Measurements from ENCODE around the gene ARNT2.

ARNT2 gene

DNA sequence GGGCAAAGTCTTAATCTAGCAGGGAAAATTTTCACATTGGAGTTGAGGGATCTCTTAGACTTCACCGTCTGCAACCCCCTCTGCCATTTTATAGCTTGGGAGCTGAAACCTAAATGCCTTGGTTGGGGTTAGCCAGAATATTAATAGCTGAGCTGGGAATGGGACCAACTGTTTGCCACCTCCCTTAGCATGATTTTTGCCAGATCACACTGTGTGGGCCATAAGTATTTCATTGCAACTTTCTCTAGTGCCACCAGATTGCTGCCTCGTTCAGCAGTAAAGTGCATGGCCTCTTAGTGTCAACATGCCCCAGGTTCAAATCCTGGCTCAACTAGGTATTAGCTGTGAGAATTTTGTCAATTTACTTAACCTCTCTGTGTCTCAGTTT, 235.0 kb downstream of the ARNT2 start:
- ATAC-seq: no peak
- TF ChIP-seq, protein P1, sequence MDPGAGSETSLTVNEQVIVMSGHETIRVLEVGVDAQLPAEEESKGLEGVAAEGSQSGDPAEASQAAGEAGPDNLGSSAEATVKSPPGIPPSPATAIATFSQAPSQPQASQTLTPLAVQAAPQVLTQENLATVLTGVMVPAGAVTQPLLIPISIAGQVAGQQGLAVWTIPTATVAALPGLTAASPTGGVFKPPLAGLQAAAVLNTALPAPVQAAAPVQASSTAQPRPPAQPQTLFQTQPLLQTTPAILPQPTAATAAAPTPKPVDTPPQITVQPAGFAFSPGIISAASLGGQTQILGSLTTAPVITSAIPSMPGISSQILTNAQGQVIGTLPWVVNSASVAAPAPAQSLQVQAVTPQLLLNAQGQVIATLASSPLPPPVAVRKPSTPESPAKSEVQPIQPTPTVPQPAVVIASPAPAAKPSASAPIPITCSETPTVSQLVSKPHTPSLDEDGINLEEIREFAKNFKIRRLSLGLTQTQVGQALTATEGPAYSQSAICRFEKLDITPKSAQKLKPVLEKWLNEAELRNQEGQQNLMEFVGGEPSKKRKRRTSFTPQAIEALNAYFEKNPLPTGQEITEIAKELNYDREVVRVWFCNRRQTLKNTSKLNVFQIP (CRISPR knock-in tag; IDR thresholded peaks at IDR 0.05; ENCODE audit: borderline replicate concordance, low read depth): no peak
- no peak for TF ChIP-seq ESRRG (CRISPR knock-in tag; IDR thresholded peaks at IDR 0.05)
- TF ChIP-seq ZNF565 (CRISPR knock-in tag; conservative IDR thresholded peaks at IDR 0.05; ENCODE audit: low read depth): no peak
- no peak for TF ChIP-seq ZNF70 (CRISPR knock-in tag; IDR thresholded peaks at IDR 0.05)
- no peak for TF ChIP-seq ARNTL (CRISPR knock-in tag; IDR thresholded peaks at IDR 0.05; ENCODE audit: borderline replicate concordance, low read depth)
- TF ChIP-seq OSR1 (CRISPR knock-in tag; IDR thresholded peaks at IDR 0.05): no peak
- no peak for TF ChIP-seq ISL1 (CRISPR knock-in tag; IDR thresholded peaks at IDR 0.05)
- TF ChIP-seq, protein P2, sequence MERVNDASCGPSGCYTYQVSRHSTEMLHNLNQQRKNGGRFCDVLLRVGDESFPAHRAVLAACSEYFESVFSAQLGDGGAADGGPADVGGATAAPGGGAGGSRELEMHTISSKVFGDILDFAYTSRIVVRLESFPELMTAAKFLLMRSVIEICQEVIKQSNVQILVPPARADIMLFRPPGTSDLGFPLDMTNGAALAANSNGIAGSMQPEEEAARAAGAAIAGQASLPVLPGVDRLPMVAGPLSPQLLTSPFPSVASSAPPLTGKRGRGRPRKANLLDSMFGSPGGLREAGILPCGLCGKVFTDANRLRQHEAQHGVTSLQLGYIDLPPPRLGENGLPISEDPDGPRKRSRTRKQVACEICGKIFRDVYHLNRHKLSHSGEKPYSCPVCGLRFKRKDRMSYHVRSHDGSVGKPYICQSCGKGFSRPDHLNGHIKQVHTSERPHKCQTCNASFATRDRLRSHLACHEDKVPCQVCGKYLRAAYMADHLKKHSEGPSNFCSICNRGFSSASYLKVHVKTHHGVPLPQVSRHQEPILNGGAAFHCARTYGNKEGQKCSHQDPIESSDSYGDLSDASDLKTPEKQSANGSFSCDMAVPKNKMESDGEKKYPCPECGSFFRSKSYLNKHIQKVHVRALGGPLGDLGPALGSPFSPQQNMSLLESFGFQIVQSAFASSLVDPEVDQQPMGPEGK (CRISPR knock-in tag; IDR thresholded peaks at IDR 0.05; ENCODE audit: borderline replicate concordance): no peak
- no peak for TF ChIP-seq SNAI2 (CRISPR knock-in tag; IDR thresholded peaks at IDR 0.05)
- TF ChIP-seq ZC3H10 (CRISPR knock-in tag; IDR thresholded peaks at IDR 0.05): no peak
- TF ChIP-seq, protein P3, sequence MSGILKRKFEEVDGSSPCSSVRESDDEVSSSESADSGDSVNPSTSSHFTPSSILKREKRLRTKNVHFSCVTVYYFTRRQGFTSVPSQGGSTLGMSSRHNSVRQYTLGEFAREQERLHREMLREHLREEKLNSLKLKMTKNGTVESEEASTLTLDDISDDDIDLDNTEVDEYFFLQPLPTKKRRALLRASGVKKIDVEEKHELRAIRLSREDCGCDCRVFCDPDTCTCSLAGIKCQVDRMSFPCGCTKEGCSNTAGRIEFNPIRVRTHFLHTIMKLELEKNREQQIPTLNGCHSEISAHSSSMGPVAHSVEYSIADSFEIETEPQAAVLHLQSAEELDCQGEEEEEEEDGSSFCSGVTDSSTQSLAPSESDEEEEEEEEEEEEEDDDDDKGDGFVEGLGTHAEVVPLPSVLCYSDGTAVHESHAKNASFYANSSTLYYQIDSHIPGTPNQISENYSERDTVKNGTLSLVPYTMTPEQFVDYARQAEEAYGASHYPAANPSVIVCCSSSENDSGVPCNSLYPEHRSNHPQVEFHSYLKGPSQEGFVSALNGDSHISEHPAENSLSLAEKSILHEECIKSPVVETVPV (CRISPR knock-in tag; IDR thresholded peaks at IDR 0.05): no peak
- no peak for TF ChIP-seq TCF4 (CRISPR knock-in tag; IDR thresholded peaks at IDR 0.05; ENCODE audit: borderline replicate concordance)

DNA sequence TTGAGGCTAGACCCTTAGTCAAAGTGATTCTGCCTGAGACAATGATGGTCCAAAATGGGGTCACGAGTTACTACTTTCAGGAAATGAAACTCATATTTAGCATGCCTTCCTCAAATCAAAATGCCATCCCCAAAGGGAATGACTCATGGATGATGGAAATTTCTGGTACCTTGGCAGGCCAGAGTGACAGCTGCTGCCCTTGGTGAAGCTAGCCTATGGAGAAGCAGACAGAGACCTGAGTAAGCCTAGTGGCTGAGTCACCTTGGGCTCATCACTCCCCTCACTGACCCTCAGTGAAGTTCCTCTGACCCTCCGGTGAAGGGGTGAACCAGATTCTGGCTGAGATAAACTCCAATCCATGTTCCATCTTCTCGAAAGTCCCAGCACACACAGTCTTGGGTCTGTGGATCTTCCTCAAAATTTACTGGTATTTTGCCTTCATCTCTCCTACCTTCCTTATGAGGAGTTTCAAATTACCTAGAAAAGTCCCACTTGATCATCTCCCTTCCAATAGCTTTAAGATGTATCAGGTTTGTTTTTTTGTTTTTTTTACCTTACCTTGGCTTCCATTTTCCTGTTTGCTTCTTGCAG, 236.4 kb downstream of the ARNT2 start:
- ATAC-seq: no peak

DNA sequence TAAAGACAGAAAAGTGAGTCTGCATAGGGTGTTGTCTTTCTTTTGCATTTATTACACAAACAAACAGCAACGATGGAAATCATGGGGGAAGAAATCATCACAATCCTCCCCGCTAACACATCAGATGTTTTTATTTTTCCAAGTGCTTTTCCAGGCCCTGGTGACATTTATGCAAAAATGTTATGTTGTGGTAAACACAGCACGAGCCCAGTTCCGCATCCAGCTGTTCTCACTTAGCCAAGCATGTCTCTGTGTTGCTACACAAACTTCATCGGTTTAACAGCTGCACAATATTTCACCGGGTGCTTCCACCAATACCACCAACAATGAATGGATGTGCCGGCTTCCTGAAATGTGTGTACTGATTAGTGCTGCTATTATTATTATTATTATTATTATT, 237.2 kb downstream of the ARNT2 start:
- no peak for ATAC-seq
- TF ChIP-seq ZFP30 (CRISPR knock-in tag; IDR thresholded peaks at IDR 0.05) (no peak), ZNF70 (CRISPR knock-in tag; IDR thresholded peaks at IDR 0.05) (no peak), RARB (CRISPR knock-in tag; IDR thresholded peaks at IDR 0.05) (no peak), GLIS3 (CRISPR knock-in tag; IDR thresholded peaks at IDR 0.05) (no peak), ZNF8 (CRISPR knock-in tag; IDR thresholded peaks at IDR 0.05) (no peak), ZNF565 (CRISPR knock-in tag; conservative IDR thresholded peaks at IDR 0.05; ENCODE audit: low read depth) (no peak), PPARA (CRISPR knock-in tag; IDR thresholded peaks at IDR 0.05; ENCODE audit: borderline replicate concordance) (no peak), TCF4 (CRISPR knock-in tag; IDR thresholded peaks at IDR 0.05; ENCODE audit: borderline replicate concordance) (no peak), ISL1 (CRISPR knock-in tag; IDR thresholded peaks at IDR 0.05) (no peak), ZFP3 (CRISPR knock-in tag; IDR thresholded peaks at IDR 0.05) (no peak), SNAI2 (CRISPR knock-in tag; IDR thresholded peaks at IDR 0.05) (no peak), OSR1 (CRISPR knock-in tag; IDR thresholded peaks at IDR 0.05) (no peak)
- TF ChIP-seq, protein P2 (CRISPR knock-in tag; IDR thresholded peaks at IDR 0.05; ENCODE audit: borderline replicate concordance): no peak
- TF ChIP-seq, protein P1 (CRISPR knock-in tag; IDR thresholded peaks at IDR 0.05; ENCODE audit: borderline replicate concordance, low read depth): no peak
- TF ChIP-seq, protein P4, sequence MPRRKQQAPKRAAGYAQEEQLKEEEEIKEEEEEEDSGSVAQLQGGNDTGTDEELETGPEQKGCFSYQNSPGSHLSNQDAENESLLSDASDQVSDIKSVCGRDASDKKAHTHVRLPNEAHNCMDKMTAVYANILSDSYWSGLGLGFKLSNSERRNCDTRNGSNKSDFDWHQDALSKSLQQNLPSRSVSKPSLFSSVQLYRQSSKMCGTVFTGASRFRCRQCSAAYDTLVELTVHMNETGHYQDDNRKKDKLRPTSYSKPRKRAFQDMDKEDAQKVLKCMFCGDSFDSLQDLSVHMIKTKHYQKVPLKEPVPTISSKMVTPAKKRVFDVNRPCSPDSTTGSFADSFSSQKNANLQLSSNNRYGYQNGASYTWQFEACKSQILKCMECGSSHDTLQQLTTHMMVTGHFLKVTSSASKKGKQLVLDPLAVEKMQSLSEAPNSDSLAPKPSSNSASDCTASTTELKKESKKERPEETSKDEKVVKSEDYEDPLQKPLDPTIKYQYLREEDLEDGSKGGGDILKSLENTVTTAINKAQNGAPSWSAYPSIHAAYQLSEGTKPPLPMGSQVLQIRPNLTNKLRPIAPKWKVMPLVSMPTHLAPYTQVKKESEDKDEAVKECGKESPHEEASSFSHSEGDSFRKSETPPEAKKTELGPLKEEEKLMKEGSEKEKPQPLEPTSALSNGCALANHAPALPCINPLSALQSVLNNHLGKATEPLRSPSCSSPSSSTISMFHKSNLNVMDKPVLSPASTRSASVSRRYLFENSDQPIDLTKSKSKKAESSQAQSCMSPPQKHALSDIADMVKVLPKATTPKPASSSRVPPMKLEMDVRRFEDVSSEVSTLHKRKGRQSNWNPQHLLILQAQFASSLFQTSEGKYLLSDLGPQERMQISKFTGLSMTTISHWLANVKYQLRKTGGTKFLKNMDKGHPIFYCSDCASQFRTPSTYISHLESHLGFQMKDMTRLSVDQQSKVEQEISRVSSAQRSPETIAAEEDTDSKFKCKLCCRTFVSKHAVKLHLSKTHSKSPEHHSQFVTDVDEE (CRISPR knock-in tag; IDR thresholded peaks at IDR 0.05): no peak
- TF ChIP-seq, protein P3 (CRISPR knock-in tag; IDR thresholded peaks at IDR 0.05): no peak

More for the DNA sequence above, 236.4 kb downstream of the ARNT2 start:
- TF ChIP-seq TCF4 (CRISPR knock-in tag; IDR thresholded peaks at IDR 0.05; ENCODE audit: borderline replicate concordance): no peak
- TF ChIP-seq CSDC2 (CRISPR knock-in tag; IDR thresholded peaks at IDR 0.05): no peak
- TF ChIP-seq ESRRG (CRISPR knock-in tag; IDR thresholded peaks at IDR 0.05): no peak
- no peak for TF ChIP-seq ARNTL (CRISPR knock-in tag; IDR thresholded peaks at IDR 0.05; ENCODE audit: borderline replicate concordance, low read depth)
- TF ChIP-seq, protein P2 (CRISPR knock-in tag; IDR thresholded peaks at IDR 0.05; ENCODE audit: borderline replicate concordance): no peak
